H7 (cell line): Measurements from ENCODE around the gene TOX3. TPM values are rescaled to one million over a fixed set of nuclear protein-coding genes. Genes with fewer than 3 reads are reported as not detected.

Experiments
- DNase-seq: peaks from one replicate; pipeline ENCODE4 v3.0.0; 2012
- H3K27me3 ChIP-seq: 2 replicates; pipeline ENCODE4 v1.6.0; 2011; ENCODE audit warnings: mild to moderate bottlenecking, low read length; ENCODE audit not compliant: control insufficient read depth, insufficient read depth
- H3K36me3 ChIP-seq: replicated peaks from 2 replicates; pipeline ENCODE4 v1.5.1; 2011; ENCODE audit warnings: low read length; ENCODE audit not compliant: control insufficient read depth, insufficient read depth
- H3K4me3 ChIP-seq: 2 replicates; pipeline ENCODE4 v1.5.1; 2011; ENCODE audit warnings: low read depth, mild to moderate bottlenecking, control low read depth, low read length, moderate library complexity; ENCODE audit not compliant: insufficient read depth
- total RNA-seq: library from RNA; depleted of rRNA; stranded (reverse); fragments of >200 nt; shearing (Covaris generic); gene quantifications from 2 replicates; pipeline ENCODE4 v1.2.3, GENCODE V29; 2014

Gene TOX3
- total RNA-seq, 1 experiment from 2014 or later: 14.1 TPM

DNA sequence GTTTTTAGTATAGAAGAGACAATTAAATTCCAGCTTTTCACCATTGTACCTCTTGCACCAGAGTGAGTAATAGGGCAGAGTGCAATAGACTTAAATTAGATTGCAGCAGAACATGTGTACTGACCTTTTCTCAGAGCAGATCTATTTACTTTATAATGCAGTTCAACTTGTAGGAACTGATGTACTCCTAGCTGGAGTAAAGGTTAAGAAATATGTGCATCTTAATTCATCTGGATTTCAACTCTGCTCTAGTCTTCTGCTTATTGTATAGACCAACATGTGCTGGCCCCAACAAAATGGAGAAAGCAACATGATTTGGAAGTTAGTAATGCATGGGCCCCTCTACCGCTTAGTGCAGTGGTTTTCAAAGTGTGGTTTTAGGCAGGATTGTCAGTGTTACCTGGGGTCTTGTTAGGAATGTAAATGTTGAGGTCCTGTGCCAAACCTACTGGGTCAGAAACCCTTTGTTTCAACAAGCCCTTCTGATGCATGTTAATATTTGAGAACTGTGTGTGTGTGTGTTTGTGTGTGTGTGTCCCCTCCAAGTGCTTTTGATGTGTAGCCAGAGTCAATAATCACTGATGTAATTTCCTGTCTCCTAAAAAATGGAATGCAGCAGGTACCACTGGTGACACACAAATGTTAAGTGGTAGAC lies 138.6 kb downstream of the TOX3 start:
- Histone ChIP-seq H3K4me3 (no peak overlapping the region), H3K36me3 (no peaks in the 10 kb centered on the region), H3K27me3 (no peaks in the 10 kb centered on the region)
- DNase-seq: no peak

DNA sequence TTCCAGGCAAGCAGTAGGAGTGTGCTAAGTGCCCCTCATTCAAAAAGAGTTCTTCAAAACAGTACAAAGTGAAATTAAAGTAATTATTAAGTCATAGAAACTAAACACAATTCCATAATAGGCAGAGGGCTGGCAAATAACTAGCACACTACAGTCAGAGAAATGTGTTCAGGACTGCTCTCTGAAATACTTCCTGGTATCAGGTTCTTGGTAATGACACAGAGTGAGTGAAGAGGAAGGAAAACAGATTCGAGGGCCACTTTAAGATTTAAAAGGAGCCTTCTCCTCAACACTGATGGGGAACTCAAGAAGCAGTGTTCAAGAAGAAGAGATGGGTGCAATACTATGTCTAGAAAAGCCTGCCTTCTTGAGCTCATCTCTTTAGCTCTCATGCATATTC lies 139.2 kb downstream of the TOX3 start:
- H3K36me3 ChIP-seq: no peaks in the 10 kb centered on the region
- H3K4me3 ChIP-seq: no peak overlapping the region
- no peak for DNase-seq
- no peaks in the 10 kb centered on the region for H3K27me3 ChIP-seq

DNA sequence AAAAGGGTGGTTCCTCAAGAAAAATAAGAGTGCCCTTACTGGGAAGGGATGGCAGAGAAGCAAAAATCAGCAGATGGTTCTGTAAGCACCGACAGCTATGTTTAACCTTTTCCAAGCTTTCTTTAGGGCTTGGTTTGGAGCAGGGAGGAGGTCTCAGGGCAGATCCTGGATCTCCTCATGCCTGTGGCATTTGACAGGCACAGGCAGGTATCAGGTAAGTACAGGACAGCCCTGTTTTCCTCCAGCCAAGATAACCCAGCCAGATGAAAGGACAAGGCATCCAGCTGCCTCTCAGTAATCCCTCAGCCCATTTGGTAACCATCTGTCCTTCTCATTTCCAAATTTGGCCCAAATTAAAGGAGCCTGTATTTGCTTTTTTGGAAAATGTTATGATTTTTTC lies 141.5 kb downstream of the TOX3 start:
- DNase-seq: no peak
- Histone ChIP-seq H3K27me3 (no peaks in the 10 kb centered on the region), H3K4me3 (no peak overlapping the region), H3K36me3 (no peaks in the 10 kb centered on the region)

DNA sequence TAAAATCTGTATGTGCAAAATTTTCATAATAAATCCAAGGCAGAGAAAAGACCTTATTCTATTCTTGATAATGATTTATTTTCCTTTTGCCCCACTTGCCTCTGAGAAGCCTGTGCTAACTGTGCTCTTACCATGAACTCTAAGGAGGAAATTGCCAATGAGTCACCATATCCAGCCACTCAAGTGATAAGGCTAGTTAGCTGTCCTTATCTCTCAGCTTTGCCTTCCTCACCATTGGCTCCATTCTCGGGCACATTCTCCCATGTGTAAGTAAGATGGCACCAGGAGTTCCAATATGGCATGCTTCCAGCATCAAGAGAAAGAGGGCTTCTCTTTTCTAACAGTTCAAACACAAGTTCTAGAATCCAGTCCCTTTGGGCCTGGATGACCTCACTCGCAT lies 142.4 kb downstream of the TOX3 start:
- Histone ChIP-seq H3K36me3 (no peaks in the 10 kb centered on the region), H3K27me3 (no peaks in the 10 kb centered on the region), H3K4me3 (no peak overlapping the region)
- DNase-seq: no peak

GRCh38 chr16:52399116-52399515 lies 147.8 kb downstream of the TOX3 start:
- Histone ChIP-seq H3K36me3 (no peaks in the 10 kb centered on the region), H3K4me3 (no peak overlapping the region), H3K27me3 (no peaks in the 10 kb centered on the region)
- DNase-seq: peak; percentile 11

DNA sequence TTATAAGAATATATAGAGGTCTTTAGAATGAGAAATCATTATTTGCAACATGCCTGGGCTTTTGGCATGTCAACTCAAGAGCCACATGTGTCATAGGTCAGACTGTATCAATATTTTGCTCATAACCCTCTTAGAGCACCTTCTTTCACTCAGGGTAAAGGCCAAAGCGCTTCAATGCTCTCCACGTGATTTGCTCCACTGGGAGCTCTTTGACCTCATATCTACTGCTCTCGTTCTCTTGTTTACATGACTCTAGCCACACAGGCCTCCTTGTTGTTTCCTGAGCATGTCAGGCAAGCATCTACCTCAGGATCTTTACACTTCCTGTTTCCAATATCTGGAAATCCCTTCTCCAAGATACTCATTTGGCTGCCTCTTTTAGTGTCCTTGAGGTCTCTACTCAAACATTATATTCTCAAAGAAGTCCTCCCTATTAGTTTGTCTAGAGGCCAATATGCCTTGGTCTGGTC lies 148.4 kb downstream of the TOX3 start:
- H3K4me3 ChIP-seq: no peak overlapping the region
- no peak for DNase-seq
- H3K36me3 ChIP-seq: no peaks in the 10 kb centered on the region
- H3K27me3 ChIP-seq: no peaks in the 10 kb centered on the region

DNA sequence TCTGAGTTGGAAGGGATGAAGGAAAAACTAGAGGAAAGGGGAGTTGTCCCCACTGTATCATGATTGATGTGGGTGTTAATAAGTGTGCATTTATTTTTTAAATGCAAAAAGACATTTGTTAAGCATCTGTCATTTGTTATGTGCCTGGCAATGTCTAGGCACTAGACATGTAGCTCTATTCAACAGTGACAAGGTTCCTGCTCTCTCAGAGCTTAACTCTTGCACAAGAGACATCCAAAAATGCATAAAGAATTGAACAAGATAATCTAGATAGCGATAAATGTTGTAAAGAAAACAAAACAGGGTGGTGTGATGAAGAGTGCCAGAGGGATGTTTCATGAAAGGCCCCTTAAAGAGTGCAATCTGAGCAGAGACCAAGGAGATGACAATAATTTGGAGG lies 148.9 kb downstream of the TOX3 start:
- no peak for DNase-seq
- Histone ChIP-seq H3K36me3 (no peaks in the 10 kb centered on the region), H3K4me3 (no peak overlapping the region), H3K27me3 (no peaks in the 10 kb centered on the region)

DNA sequence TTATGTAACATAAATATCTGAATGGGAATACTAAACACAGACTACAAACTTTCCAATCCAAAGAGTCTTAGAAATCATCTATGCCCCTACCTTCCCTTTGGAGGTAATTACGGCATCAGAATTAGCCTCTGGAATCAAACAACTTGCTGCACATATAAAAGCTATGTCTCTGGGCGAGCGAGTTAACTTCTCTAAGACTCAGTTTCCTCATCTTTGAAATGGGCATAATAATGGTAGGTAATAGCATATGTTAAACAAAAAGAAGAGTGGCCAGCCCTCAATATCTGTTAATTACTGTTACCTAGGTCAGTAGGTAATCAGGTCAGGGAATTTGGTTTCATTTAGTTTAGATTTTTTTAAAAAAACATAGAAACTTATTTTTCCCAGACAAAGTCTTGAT lies 153.5 kb downstream of the TOX3 start:
- no peak for DNase-seq
- Histone ChIP-seq H3K27me3 (no peaks in the 10 kb centered on the region), H3K4me3 (no peak overlapping the region), H3K36me3 (no peaks in the 10 kb centered on the region)

DNA sequence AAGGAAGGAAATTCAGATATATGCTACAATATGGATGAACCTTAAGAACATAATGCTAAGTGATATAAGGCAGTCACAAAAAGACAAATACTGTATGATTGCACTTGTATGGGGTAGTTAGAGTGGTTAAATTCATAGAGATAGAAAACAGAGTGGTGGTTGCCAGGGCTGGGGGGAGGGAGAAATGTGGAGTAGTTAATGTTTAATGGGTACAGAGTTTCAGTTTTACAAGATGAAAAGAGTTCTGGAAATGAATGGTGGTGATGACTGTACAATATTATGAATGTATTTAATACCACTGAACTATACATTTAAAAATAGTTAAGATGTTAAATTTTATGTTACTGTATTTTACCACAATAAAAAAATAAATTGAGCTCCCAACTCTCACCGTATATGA lies 157.9 kb downstream of the TOX3 start:
- H3K4me3 ChIP-seq: no peak overlapping the region
- DNase-seq: no peak
- no peaks in the 10 kb centered on the region for H3K36me3 ChIP-seq
- H3K27me3 ChIP-seq: no peaks in the 10 kb centered on the region
